Fibroblast of the aortic adventitia (primary cell): Measurements from ENCODE around the gene SRL. TPM values are rescaled to one million over a fixed set of nuclear protein-coding genes. Genes with fewer than 3 reads are reported as not detected.

Experiments used
- DNase-seq: peaks from one replicate; pipeline ENCODE4 v3.0.0-alpha.2; 2010; ENCODE audit warnings: low read depth
- H3K4me3 ChIP-seq: 2 replicates; pipeline ENCODE4 v1.5.1; 2011; ENCODE audit warnings: low read depth, mild to moderate bottlenecking, control low read depth, low read length, moderate library complexity
- CTCF ChIP-seq: IDR thresholded peaks from 2 replicates; pipeline ENCODE4 v1.5.1; 2011; ENCODE audit warnings: mild to moderate bottlenecking, low read length, control low read depth, inconsistent platforms; ENCODE audit not compliant: insufficient read depth
- total RNA-seq: library from RNA; depleted of rRNA; stranded (reverse); fragments of >200 nt; gene quantifications from 2 replicates; pipeline ENCODE4 v1.2.3, GENCODE V29; 2012; ENCODE audit warnings: low replicate concordance

Gene SRL
- total RNA-seq, 1 donor = 0.09 TPM

- TF ChIP-seq CTCF = no peak
- no peak overlapping the region for H3K4me3 ChIP-seq
- peak; percentile 49 for DNase-seq
Observed at GRCh38 chr16:4176906-4177417, 64.9 kb downstream of the SRL start.

GRCh38 chr16:4175849-4176248, 66.0 kb downstream of the SRL start:
- no peak for DNase-seq
- no peak overlapping the region for H3K4me3 ChIP-seq
- TF ChIP-seq CTCF = no peak

- TF ChIP-seq CTCF = no peak
- peak; percentile 74 for DNase-seq
Observed at GRCh38 chr16:4172070-4172469, 69.8 kb downstream of the SRL start.

GRCh38 chr16:4169415-4169814, 72.5 kb downstream of the SRL start:
- no peak overlapping the region for H3K4me3 ChIP-seq
- no peak for TF ChIP-seq CTCF
- no peak for DNase-seq

More at GRCh38 chr16:4172070-4172469, 69.8 kb downstream of the SRL start:
- no peak overlapping the region for H3K4me3 ChIP-seq

- DNase-seq = no peak
- no peak overlapping the region for H3K4me3 ChIP-seq
- TF ChIP-seq CTCF = no peak
Observed at GRCh38 chr16:4166821-4167220, 75.1 kb downstream of the SRL start.

GRCh38 chr16:4160658-4161430, 81.0 kb downstream of the SRL start:
- H3K4me3 ChIP-seq = no peak overlapping the region
- peak; percentile 11 for TF ChIP-seq CTCF
- peak; percentile 32 for DNase-seq
